H1 (cell line): ENCODE measurements around the gene MFAP3L. TPM values are rescaled to one million over a fixed set of nuclear protein-coding genes. Genes with fewer than 3 reads are reported as not detected.

ENCODE experiments used
- CTCF ChIA-PET: fragments of 300-600 bp; sonication (Branson Sonifier 250); formaldehyde crosslinking; loops from one replicate; lab custom pipeline; 2021; ENCODE audit not compliant: partially characterized antibody; lab: Charles Lee
- POLR2A ChIA-PET: fragments of 300-600 bp; sonication (Branson Sonifier 250); formaldehyde crosslinking; loops from one replicate; lab custom pipeline; 2021; ENCODE audit warnings: inconsistent platforms; ENCODE audit not compliant: partially characterized antibody; lab: Charles Lee
- DNase-seq, 2 experiments: peaks; one replicate each; pipeline versions ENCODE4 v3.0.0 to v3.0.0-alpha.2; 2010 to 2022; ENCODE audit warnings: low spot score in 2 of 2, low read depth in 1 of 2, mixed read lengths in 1 of 2
- FAIRE-seq: peaks from 2 replicates; lab custom pipeline; 2011; peaks lifted over from hg19 to GRCh38; lab: Jason Lieb, UNC
- H2AFZ ChIP-seq: 2 replicates; pipeline ENCODE4 v1.8.1; 2012; ENCODE audit warnings: low read length, inconsistent platforms
- H2AK5ac ChIP-seq: 2 replicates; pipeline ENCODE4 v1.6.1; 2013; ENCODE audit warnings: low read depth, low read length
- H2BK120ac ChIP-seq: replicated peaks from 2 replicates; pipeline ENCODE3; 2013; ENCODE audit warnings: low read depth, low read length, inconsistent platforms
- H2BK12ac ChIP-seq: 2 replicates; pipeline ENCODE4 v1.6.1; 2013; ENCODE audit warnings: low read depth, low read length
- H2BK15ac ChIP-seq: 2 replicates; pipeline ENCODE4 v1.6.1; 2013; ENCODE audit warnings: low read length
- H2BK20ac ChIP-seq: 2 replicates; pipeline ENCODE4 v1.6.1; 2013; ENCODE audit warnings: low read length
- H2BK5ac ChIP-seq: 2 replicates; pipeline ENCODE4 v1.6.1; 2013; ENCODE audit warnings: low read depth, low read length
- H3K14ac ChIP-seq: 2 replicates; pipeline ENCODE4 v1.6.1; 2013; ENCODE audit warnings: inconsistent platforms; ENCODE audit not compliant: insufficient read length
- H3K18ac ChIP-seq: 2 replicates; pipeline ENCODE4 v1.6.1; 2013; ENCODE audit warnings: low read length; ENCODE audit errors: extremely low read depth
- H3K23ac ChIP-seq: 2 replicates; pipeline ENCODE4 v1.6.1; 2013; ENCODE audit warnings: inconsistent platforms; ENCODE audit not compliant: insufficient read length
- H3K23me2 ChIP-seq: 2 replicates; pipeline ENCODE4 v1.6.1; 2013; ENCODE audit warnings: low read depth, low read length
- H3K27ac ChIP-seq: 2 replicates; pipeline ENCODE4 v1.6.1; 2011; ENCODE audit warnings: low read depth, low read length, inconsistent platforms
- H3K27me3 ChIP-seq, 4 experiments: replicated peaks in 1 of 4; 1 replicate in 1 of 4; 2 replicates in 3 of 4; pipeline versions ENCODE4 v1.6.1 to v1.8.1; 2011 to 2013; ENCODE audit warnings: low read length in 3 of 4, mild to moderate bottlenecking in 3 of 4, inconsistent platforms in 2 of 4, mixed read lengths in 2 of 4, moderate library complexity in 1 of 4; ENCODE audit not compliant: control insufficient read depth in 3 of 4, insufficient read depth in 3 of 4; ENCODE audit errors: extremely low read depth in 1 of 4
- H3K36me3 ChIP-seq, 4 experiments: 2 replicates each; pipeline versions ENCODE4 v1.6.1 to v1.8.1; 2011 to 2013; ENCODE audit warnings: mild to moderate bottlenecking in 4 of 4, low read length in 3 of 4, moderate library complexity in 2 of 4, control low read depth in 1 of 4, inconsistent platforms in 1 of 4; ENCODE audit not compliant: insufficient read depth in 4 of 4, control insufficient read depth in 2 of 4
- H3K4ac ChIP-seq: replicated peaks from 2 replicates; pipeline ENCODE3; 2013; ENCODE audit warnings: low read length, low read depth, mixed read lengths, inconsistent platforms; ENCODE audit not compliant: insufficient read length
- H3K4me1 ChIP-seq, 4 experiments: replicated peaks in 1 of 4; 1 replicate in 1 of 4; 2 replicates in 3 of 4; pipeline versions ENCODE4 v1.6.1 to v1.8.1; 2011 to 2013; ENCODE audit warnings: low read length in 3 of 4, inconsistent platforms in 2 of 4, mixed read lengths in 1 of 4; ENCODE audit not compliant: insufficient read depth in 4 of 4, control insufficient read depth in 3 of 4
- H3K4me2 ChIP-seq, 2 experiments: 2 replicates each; pipeline versions ENCODE4 v1.6.1 to v1.8.1; 2011 to 2013; ENCODE audit warnings: low read depth in 2 of 2, low read length in 2 of 2, control low read depth in 1 of 2, inconsistent platforms in 1 of 2, mild to moderate bottlenecking in 1 of 2; ENCODE audit not compliant: insufficient read depth in 1 of 2
- H3K4me3 ChIP-seq, 4 experiments: fragments of 200-600, 300-600 bp in 1 of 4; sonication (generic), shearing (Covaris generic), sonication (Bioruptor Twin) in 1 of 4; 2 replicates each; pipeline versions ENCODE4 v1.5.1 to v1.8.1; 2011 to 2016; ENCODE audit warnings: low read length in 4 of 4, low read depth in 3 of 4, control low read depth in 2 of 4, inconsistent platforms in 2 of 4, mild to moderate bottlenecking in 2 of 4, mixed read lengths in 1 of 4, moderate library complexity in 1 of 4; ENCODE audit not compliant: insufficient read depth in 2 of 4; ENCODE audit errors: extremely low read depth in 1 of 4
- H3K56ac ChIP-seq: replicated peaks from 2 replicates; pipeline ENCODE3; 2013; ENCODE audit warnings: low read depth, mild to moderate bottlenecking, mixed read lengths, low read length, inconsistent platforms; ENCODE audit not compliant: insufficient read length
- H3K79me1 ChIP-seq: 2 replicates; pipeline ENCODE4 v1.6.1; 2013; ENCODE audit warnings: low read depth, low read length, control low read depth
- H3K79me2 ChIP-seq, 2 experiments: 2 replicates each; pipeline versions ENCODE4 v1.6.1 to v1.8.1; 2012 to 2013; ENCODE audit warnings: low read length in 2 of 2, mild to moderate bottlenecking in 2 of 2, inconsistent platforms in 1 of 2; ENCODE audit not compliant: insufficient read depth in 2 of 2, control insufficient read depth in 1 of 2
- H3K9ac ChIP-seq, 4 experiments: replicated peaks in 1 of 4; 1 replicate in 1 of 4; 2 replicates in 3 of 4; pipeline versions ENCODE4 v1.6.1 to v1.8.1; 2011 to 2013; ENCODE audit warnings: low read depth in 3 of 4, low read length in 3 of 4, control low read depth in 2 of 4, mild to moderate bottlenecking in 2 of 4, moderate library complexity in 2 of 4, inconsistent platforms in 1 of 4; ENCODE audit errors: extremely low read depth in 1 of 4
- H3K9me3 ChIP-seq, 2 experiments: 2 replicates each; pipeline versions ENCODE4 v1.6.1 to v1.8.1; 2012 to 2013; ENCODE audit warnings: mild to moderate bottlenecking in 2 of 2, moderate library complexity in 2 of 2, control low read depth in 1 of 2, inconsistent platforms in 1 of 2, low read depth in 1 of 2, low read length in 1 of 2, mixed read lengths in 1 of 2; ENCODE audit not compliant: insufficient read depth in 2 of 2
- H4K20me1 ChIP-seq, 2 experiments: replicated peaks in 1 of 2; 2 replicates each; pipeline versions ENCODE3 to v1.8.1; 2011 to 2013; ENCODE audit warnings: inconsistent platforms in 2 of 2, low read length in 2 of 2, mild to moderate bottlenecking in 1 of 2; ENCODE audit not compliant: insufficient read depth in 2 of 2, control insufficient read depth in 1 of 2
- H4K5ac ChIP-seq: 2 replicates; pipeline ENCODE4 v1.6.1; 2013; ENCODE audit warnings: low read length, low read depth, mixed read lengths, inconsistent platforms; ENCODE audit not compliant: insufficient read length
- H4K8ac ChIP-seq: 2 replicates; pipeline ENCODE4 v1.8.0; 2013; ENCODE audit warnings: mild to moderate bottlenecking, moderate library complexity, low read length, inconsistent platforms; ENCODE audit not compliant: insufficient read depth; ENCODE audit errors: extremely low read depth
- H4K91ac ChIP-seq: replicated peaks from 2 replicates; pipeline ENCODE3; 2013; ENCODE audit warnings: low read length, mixed read lengths, inconsistent platforms; ENCODE audit not compliant: insufficient read length
- CREB1 ChIP-seq: IDR thresholded peaks from 2 replicates; pipeline ENCODE4 v1.6.1; 2012; ENCODE audit warnings: inconsistent platforms
- RNF2 ChIP-seq: fragments of 200-900, 300-1000 bp; sonication (generic); IDR thresholded peaks from 2 replicates; pipeline ENCODE4 v1.7.1; 2016; ENCODE audit warnings: borderline replicate concordance, low read depth, mild to moderate bottlenecking, antibody characterized with exemption, low read length; ENCODE audit not compliant: poor library complexity, severe bottlenecking; ENCODE audit errors: missing control alignments
- SP2 ChIP-seq: IDR thresholded peaks from 2 replicates; pipeline ENCODE4 v1.6.1; 2012; ENCODE audit warnings: mild to moderate bottlenecking, low read length, inconsistent platforms
- SRF ChIP-seq: IDR thresholded peaks from 2 replicates; pipeline ENCODE4 v1.6.1; 2011; ENCODE audit warnings: mild to moderate bottlenecking, low read depth, low read length, moderate library complexity
- TAF7 ChIP-seq: optimal IDR thresholded peaks from 2 replicates; pipeline ENCODE3; 2011; ENCODE audit warnings: low read depth, mild to moderate bottlenecking, inconsistent platforms, low read length, moderate library complexity, borderline replicate concordance
- WGBS, 2 experiments: shearing (Covaris generic) in 1 of 2; methylation state at CpG; one replicate each; pipeline versions ENCODE4 v1.1.6 to v1.1.7; 2013 to 2015; ENCODE audit warnings: low lambda C conversion rate in 2 of 2, mixed read lengths in 2 of 2, inconsistent platforms in 1 of 2, low coverage in 1 of 2, missing lambda C conversion rate in 1 of 2; ENCODE audit not compliant: insufficient replicate concordance in 2 of 2, insufficient coverage in 1 of 2, insufficient read length in 1 of 2; ENCODE audit errors: extremely low coverage in 1 of 2, missing lambda C conversion rate in 1 of 2; 5-methylcytosine and 5-hydroxymethylcytosine counted together
- polyA plus RNA-seq, 7 experiments: library from polyadenylated mRNA; depleted of rRNA in 3 of 7; stranded (reverse) in 5 of 7; unstranded in 2 of 7; fragments of >200 nt in 5 of 7; fragments of 200-250 nt in 2 of 7; gene quantifications; 1 replicate in 5 of 7; 2 replicates in 1 of 7; 4 replicates in 1 of 7; pipeline versions ENCODE4 v1.2.1 to v1.2.3, GENCODE V29; 2011 to 2013; ENCODE audit warnings: missing spikeins in 2 of 7, mixed read lengths in 2 of 7
- total RNA-seq: library from RNA; stranded (reverse); fragmentation: NEBNext Ultra II Directional; extraction: Animal tissue kit (Norgen Biotek cat#: 25700); gene quantifications from 2 replicates; pipeline ENCODE4 v1.2.1, GENCODE V29; 2021

The MFAP3L gene
- total and polyA plus RNA-seq, 2 of the 8 experiments (the other 6 are each of a cell fraction or from before 2014, with no cell fraction given): 7.0 to 9.8 TPM

DNA sequence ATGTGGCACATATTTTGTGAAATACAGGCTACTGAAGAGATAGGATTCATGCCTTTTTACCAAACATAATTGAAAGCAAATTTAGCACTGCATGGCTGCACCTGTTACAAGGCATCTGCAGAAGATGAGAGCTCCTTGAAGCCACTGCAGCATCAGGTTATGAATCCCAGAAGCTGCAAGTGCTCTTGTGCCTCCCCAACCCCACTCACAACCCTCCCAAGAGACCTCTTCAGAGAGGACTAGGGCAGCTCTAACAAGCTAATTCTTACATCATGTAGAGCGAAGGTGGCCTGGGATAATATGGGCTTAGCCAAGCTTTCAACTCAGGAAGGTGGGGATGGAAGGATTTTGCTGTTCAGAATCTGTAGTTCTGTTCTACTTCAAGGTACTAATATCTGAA lies 27.2 kb downstream of the MFAP3L start:
- Histone ChIP-seq H4K91ac (no peak overlapping the region), H3K18ac (no peak overlapping the region), H2BK5ac (no peak overlapping the region), H3K9me3 (no peaks in the 10 kb centered on the region), H3K27me3 (no peaks in the 10 kb centered on the region), H3K79me1 (no peaks in the 10 kb centered on the region), H3K27ac (no peak overlapping the region), H3K23ac (no peak overlapping the region), H3K4me3 (no peak overlapping the region), H2BK120ac (no peak overlapping the region), H3K36me3 (no peaks in the 10 kb centered on the region), H2BK15ac (no peak overlapping the region), H2AFZ (no peak overlapping the region), H3K9ac (no peak overlapping the region), H2BK12ac (no peak overlapping the region), H3K23me2 (no peaks in the 10 kb centered on the region), H3K4me1 (peaks cover 0 to 5% (median under 1%) of the 10 kb centered on the region in 4 experiments; a peak in 4 of 7 replicates), H4K8ac (no peak overlapping the region), H2BK20ac (no peak overlapping the region), H2AK5ac (no peak overlapping the region), H3K14ac (no peak overlapping the region), H3K79me2 (no peaks in the 10 kb centered on the region), H3K56ac (no peak overlapping the region), H4K5ac (no peak overlapping the region), H3K4ac (no peak overlapping the region), H4K20me1 (no peaks in the 10 kb centered on the region), H3K4me2 (no peak overlapping the region)
- CTCF ChIA-PET: interaction anchor here (0.9 to 1.0 kb wide), 2 partner anchors 54 to 189 kb away, joined by 5 read pairs; no protein-coding TSS in a partner anchor
- WGBS, 2 experiments: 100% methylated on average over 1 of the region's 1 CpG; no CpG with 5 or more reads in 1 of the 2 experiments
- no peak for FAIRE-seq
- POLR2A ChIA-PET: interaction anchor here (0.8 kb wide), 1 partner anchor 29 kb away, joined by 3 read pairs; no protein-coding TSS in a partner anchor
- DNase-seq: no peak
- TF ChIP-seq SP2: no peak
- TF ChIP-seq TAF7: no peak
- TF ChIP-seq RNF2: no peak
- TF ChIP-seq CREB1: no peak
- no peak for TF ChIP-seq SRF
